Right renal cortex interstitium (tissue), 3 donors: ENCODE results near the gene DAZAP2. TPM values are rescaled to one million over a fixed set of nuclear protein-coding genes. Genes with fewer than 3 reads are reported as not detected.

ENCODE experiments used
- polyA plus RNA-seq, 3 donors: library from polyadenylated mRNA; unstranded; fragments of 120-200 nt; gene quantifications; one replicate each; pipeline ENCODE4 v1.2.1, GENCODE V29; 2013; ENCODE audit not compliant: insufficient read length in 3 of 3

The DAZAP2 gene
- polyA plus RNA-seq, 3 donors: 316 to 335 (median 325) TPM

Other genes with a start within 250 kb of the DAZAP2 start
- gene SLC11A2, start 212.4 kb upstream of the DAZAP2 start, polyA plus RNA-seq: 10 to 100 TPM; 46.9 to 53.9 (median 48.9) TPM
- gene LETMD1, start 190.5 kb upstream of the DAZAP2 start, polyA plus RNA-seq: 10 to 100 TPM; 86.4 to 88.1 (median 87.8) TPM
- 10 to 100 TPM; 35.4 to 38.4 (median 35.7) TPM for gene CSRNP2, start 155.2 kb upstream of the DAZAP2 start, polyA plus RNA-seq
- 10 to 100 TPM; 56.6 to 59.6 (median 58.6) TPM for gene TFCP2, start 65.7 kb upstream of the DAZAP2 start, polyA plus RNA-seq
- 1 to 10 TPM; 6.2 to 6.7 (median 6.2) TPM for gene POU6F1, start 20.8 kb upstream of the DAZAP2 start, polyA plus RNA-seq
- 10 to 100 TPM; 25.4 to 25.9 (median 25.4) TPM for gene SMAGP, start 31.6 kb downstream of the DAZAP2 start, polyA plus RNA-seq
- gene BIN2, start 85.3 kb downstream of the DAZAP2 start, polyA plus RNA-seq: 1 to 10 TPM; 3.1 to 4.2 (median 3.7) TPM
- not detected for gene CELA1, start 107.9 kb downstream of the DAZAP2 start, polyA plus RNA-seq
- 1 to 10 TPM; 4.5 to 5.5 (median 5.3) TPM for gene GALNT6, start 152.6 kb downstream of the DAZAP2 start, polyA plus RNA-seq
- 1 to 10 TPM; 2.7 to 4.1 (median 3.3) TPM for gene SLC4A8, start 186.0 kb downstream of the DAZAP2 start, polyA plus RNA-seq